Smooth muscle cell (in vitro differentiated cells): Measurements from ENCODE around the gene PTPRT. TPM values are rescaled to one million over a fixed set of nuclear protein-coding genes. Genes with fewer than 3 reads are reported as not detected.

Source experiments
- DNase-seq: peaks from one replicate; lab custom pipeline; 2025; ENCODE audit not compliant: unreplicated experiment; lab: John Stamatoyannopoulos, UW
- H2AFZ ChIP-seq: fragments of 200-600 bp; sonication (generic); 2 replicates; pipeline ENCODE4 v1.6.0; 2016; ENCODE audit warnings: antibody characterized with exemption, low read depth, mild to moderate bottlenecking
- H3F3A ChIP-seq: fragments of 200-600 bp; sonication (generic); 2 replicates; pipeline ENCODE4 v1.6.0; 2017; ENCODE audit warnings: antibody characterized with exemption, low read depth
- H3K27ac ChIP-seq: fragments of 200-600 bp; sonication (generic); 2 replicates; pipeline ENCODE4 v1.5.1; 2016; ENCODE audit warnings: low read depth, mild to moderate bottlenecking
- H3K27me3 ChIP-seq: fragments of 200-600 bp; sonication (generic); 2 replicates; pipeline ENCODE4 v1.6.1; 2016; ENCODE audit warnings: low read depth, mild to moderate bottlenecking
- H3K36me3 ChIP-seq: fragments of 200-600 bp; sonication (generic); 2 replicates; pipeline ENCODE4 v1.5.1; 2016; ENCODE audit warnings: low read depth
- H3K4me1 ChIP-seq: fragments of 200-600 bp; sonication (generic); 2 replicates; pipeline ENCODE4 v1.5.1; 2016; ENCODE audit warnings: low read depth
- H3K4me2 ChIP-seq: fragments of 200-600 bp; sonication (generic); 2 replicates; pipeline ENCODE4 v1.6.0; 2016; ENCODE audit warnings: mild to moderate bottlenecking
- H3K4me3 ChIP-seq: fragments of 200-600 bp; sonication (generic); 2 replicates; pipeline ENCODE4 v1.5.1; 2016; ENCODE audit warnings: mild to moderate bottlenecking
- H3K79me2 ChIP-seq: fragments of 200-600 bp; sonication (generic); 2 replicates; pipeline ENCODE4 v1.6.0; 2016; ENCODE audit warnings: low read depth, mild to moderate bottlenecking
- H3K9ac ChIP-seq: fragments of 200-600 bp; sonication (generic); 2 replicates; pipeline ENCODE4 v1.6.0; 2016; ENCODE audit warnings: low read depth
- H3K9me3 ChIP-seq: fragments of 200-600 bp; sonication (generic); replicated peaks from 2 replicates; pipeline ENCODE4 v1.5.1; 2016; ENCODE audit warnings: low read depth
- H4K20me1 ChIP-seq: fragments of 200-600 bp; sonication (generic); 2 replicates; pipeline ENCODE4 v1.6.0; 2016; ENCODE audit warnings: low read depth
- CTCF ChIP-seq: fragments of 200-600 bp; sonication (generic); IDR thresholded peaks from 2 replicates; pipeline ENCODE4 v1.5.1; 2017; ENCODE audit warnings: borderline replicate concordance, mild to moderate bottlenecking, antibody characterized with exemption; ENCODE audit not compliant: insufficient read depth, poor library complexity, severe bottlenecking
- WGBS: methylation state at CpG from one replicate; pipeline ENCODE4 v1.1.7; 2016; ENCODE audit warnings: low lambda C conversion rate; 5-methylcytosine and 5-hydroxymethylcytosine counted together
- polyA plus RNA-seq: library from polyadenylated mRNA; unstranded; fragments of >200 nt; fragmentation: Nextera tagmentation; extraction: Ambion mirVana; gene quantifications from 2 replicates; pipeline ENCODE4 v1.2.1, GENCODE V29; 2016
- total RNA-seq: library from RNA; depleted of rRNA; stranded (reverse); fragments of >200 nt; gene quantifications from 2 replicates; pipeline ENCODE4 v1.2.3, GENCODE V29; 2014

PTPRT gene
- total and polyA plus RNA-seq, 2 experiments from 2014 or later = 0.99 to 2.1 TPM

GRCh38 chr20:42483730-42484303 lies 705.9 kb downstream of the PTPRT start:
- WGBS = 32% methylated on average over 6 of the region's 6 CpGs

GRCh38 chr20:42482808-42483207 lies 706.9 kb downstream of the PTPRT start:
- no peaks in the 10 kb centered on the region for H3K9me3 ChIP-seq
- H4K20me1 ChIP-seq = no peaks in the 10 kb centered on the region
- no peak overlapping the region for H3K27ac ChIP-seq
- H3K4me2 ChIP-seq = no peak overlapping the region
- H2AFZ ChIP-seq = no peak overlapping the region
- no peaks in the 10 kb centered on the region for H3K79me2 ChIP-seq
- 91% methylated on average over 3 of the region's 3 CpGs for WGBS
- H3K4me3 ChIP-seq = no peak overlapping the region
- peaks cover 67% of the 10 kb centered on the region for H3K27me3 ChIP-seq
- no peaks in the 10 kb centered on the region for H3F3A ChIP-seq
- TF ChIP-seq CTCF = no peak
- H3K4me1 ChIP-seq = no peaks in the 10 kb centered on the region
- H3K9ac ChIP-seq = no peak overlapping the region
- DNase-seq = no peak
- no peaks in the 10 kb centered on the region for H3K36me3 ChIP-seq

More at GRCh38 chr20:42483730-42484303, 705.9 kb downstream of the PTPRT start:
- H3K4me1 ChIP-seq = no peaks in the 10 kb centered on the region
- no peak for DNase-seq
- H3K36me3 ChIP-seq = no peaks in the 10 kb centered on the region
- H3K27ac ChIP-seq = no peak overlapping the region
- H3K27me3 ChIP-seq = peaks cover 70% of the 10 kb centered on the region
- peak; percentile 47 for TF ChIP-seq CTCF
- no peak overlapping the region for H3K4me3 ChIP-seq
- H4K20me1 ChIP-seq = no peaks in the 10 kb centered on the region
- H3K9ac ChIP-seq = no peak overlapping the region
- no peaks in the 10 kb centered on the region for H3K79me2 ChIP-seq
- H3K9me3 ChIP-seq = no peaks in the 10 kb centered on the region
- no peaks in the 10 kb centered on the region for H3F3A ChIP-seq
- H3K4me2 ChIP-seq = no peak overlapping the region
- no peak overlapping the region for H2AFZ ChIP-seq

GRCh38 chr20:42475773-42476172 lies 713.9 kb downstream of the PTPRT start:
- Histone ChIP-seq H3F3A (no peaks in the 10 kb centered on the region), H3K27ac (no peak overlapping the region), H3K9ac (no peak overlapping the region), H2AFZ (no peak overlapping the region), H3K4me3 (no peak overlapping the region), H3K4me1 (no peaks in the 10 kb centered on the region), H3K27me3 (peaks cover 35% of the 10 kb centered on the region), H3K9me3 (no peaks in the 10 kb centered on the region), H3K36me3 (no peaks in the 10 kb centered on the region), H3K4me2 (no peak overlapping the region), H3K79me2 (no peaks in the 10 kb centered on the region), H4K20me1 (no peaks in the 10 kb centered on the region)
- DNase-seq = no peak
- TF ChIP-seq CTCF = no peak
- WGBS = 90% methylated on average over 7 of the region's 7 CpGs

GRCh38 chr20:42474646-42475045 lies 715.1 kb downstream of the PTPRT start:
- Histone ChIP-seq H3K4me1 (no peaks in the 10 kb centered on the region), H3K9me3 (no peaks in the 10 kb centered on the region), H3F3A (no peaks in the 10 kb centered on the region), H3K79me2 (no peaks in the 10 kb centered on the region), H3K4me3 (no peak overlapping the region), H4K20me1 (no peaks in the 10 kb centered on the region), H3K27ac (no peak overlapping the region), H3K9ac (no peak overlapping the region), H3K4me2 (no peak overlapping the region), H3K36me3 (no peaks in the 10 kb centered on the region), H3K27me3 (peaks cover 24% of the 10 kb centered on the region), H2AFZ (no peak overlapping the region)
- DNase-seq = no peak
- WGBS = 92% methylated on average over 6 of the region's 6 CpGs
- no peak for TF ChIP-seq CTCF
